Epidermal melanocyte (primary cell): ENCODE data around the gene SIX3.

Source experiments
- DNase-seq: peaks from one replicate; pipeline ENCODE4 v3.0.0; 2011; ENCODE audit warnings: low spot score; ENCODE audit not compliant: insufficient read length

SIX3 gene

DNA sequence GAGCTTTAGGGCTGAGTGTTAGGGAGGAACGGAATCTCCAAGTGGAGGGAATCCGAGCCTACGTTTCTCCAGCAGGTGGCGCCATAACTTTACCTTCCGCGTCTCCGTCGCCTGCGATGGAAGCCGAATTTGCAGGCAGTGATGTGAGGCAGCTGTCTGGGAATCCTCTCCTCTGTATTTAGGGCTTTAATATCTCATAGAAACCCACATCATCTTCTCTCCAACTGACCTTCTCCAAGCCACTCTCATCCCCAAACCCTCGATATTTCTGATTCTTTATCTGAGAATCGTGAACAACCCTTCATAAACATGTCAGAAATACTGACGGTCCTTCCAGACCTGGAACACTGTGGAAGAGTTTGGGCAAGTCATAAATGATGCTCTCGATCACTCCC lies 40.2 kb downstream of the SIX3 start:
- DNase-seq, result peak; percentile 88

DNA sequence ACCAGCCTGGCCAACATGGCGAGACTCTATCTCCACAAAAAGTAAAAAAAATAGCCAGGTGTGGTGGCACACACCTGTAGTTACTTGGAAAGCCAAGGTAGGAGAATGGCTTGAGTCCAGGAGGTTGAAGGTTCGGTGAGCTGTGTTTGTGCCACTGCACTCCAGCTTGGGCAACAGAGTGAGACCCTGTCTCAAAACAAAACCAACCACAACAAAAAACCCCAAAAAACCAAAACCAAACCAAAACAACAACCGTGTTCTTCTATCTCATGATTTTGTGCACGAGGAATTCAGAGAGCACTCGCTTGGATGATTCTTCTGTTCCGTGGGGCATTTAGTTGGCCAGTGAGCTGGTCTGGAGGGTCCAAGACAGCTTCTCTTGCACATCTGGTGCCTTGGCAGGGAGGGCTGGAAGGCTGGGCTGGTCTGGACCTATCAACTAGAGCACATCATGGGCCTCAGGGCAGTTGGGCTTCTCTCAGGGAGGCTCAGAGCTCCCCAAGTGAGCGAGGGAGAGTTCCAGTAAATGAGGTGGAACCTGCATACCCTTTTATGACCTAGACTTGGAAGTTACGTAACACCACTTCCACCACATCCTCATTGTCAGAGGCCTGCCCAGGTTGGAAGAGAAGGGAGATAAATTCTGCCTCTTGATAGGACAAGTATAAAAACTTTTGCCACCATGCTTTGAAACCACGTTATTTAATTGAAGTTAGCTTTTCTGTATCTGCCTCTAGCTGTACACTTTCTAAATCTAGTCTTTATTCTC lies 42.5 kb downstream of the SIX3 start:
- DNase-seq, result no peak

DNA sequence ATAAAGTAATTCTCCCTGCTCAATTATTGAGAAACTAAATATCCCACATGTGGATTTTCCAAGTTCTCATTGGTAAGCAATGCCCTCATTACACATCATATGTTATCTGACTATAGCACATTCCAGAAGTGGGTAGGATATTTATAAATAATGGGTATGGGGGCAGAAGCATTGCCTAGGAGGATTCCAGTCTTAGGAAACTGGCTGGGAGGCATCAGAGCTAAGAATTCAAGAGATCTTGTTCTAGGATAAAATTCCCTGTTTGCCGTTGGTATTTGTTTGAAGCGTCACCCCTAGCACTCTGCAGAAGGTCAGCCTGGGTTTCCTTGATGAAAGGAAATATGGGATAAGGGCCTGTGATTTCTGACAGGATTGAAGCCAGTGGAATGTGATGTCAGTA lies 47.7 kb downstream of the SIX3 start:
- DNase-seq, result no peak

DNA sequence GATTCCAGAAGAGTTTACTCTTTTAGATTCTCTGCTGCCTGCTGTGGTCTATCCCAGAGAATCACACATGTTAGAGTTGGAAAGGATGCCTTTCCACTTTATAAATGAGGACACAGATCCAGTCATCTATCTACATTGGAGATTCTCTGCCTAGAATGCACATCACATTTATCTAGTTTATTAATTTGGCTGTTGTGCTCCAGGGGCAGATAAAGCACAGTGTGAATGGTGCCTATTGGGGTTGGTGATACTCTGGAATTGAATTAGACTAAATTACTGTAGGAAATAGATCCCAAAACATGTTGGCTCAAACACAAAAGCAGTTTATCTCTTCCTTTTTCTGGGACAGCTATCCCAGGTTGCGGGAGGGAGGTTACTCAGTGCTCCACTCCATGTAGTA lies 52.9 kb downstream of the SIX3 start:
- DNase-seq, result no peak
